SHP77 treated with DMSO at 0.1 percent for 48 hours (cell line): ENCODE data around the gene DOCK3.
"Not testable (repeated sequence)": the region's sequence is repeated elsewhere in the genome, so short reads cannot be mapped to it uniquely, and the experiment has no call there.

Source experiments
- DNase-seq: peaks from one replicate; lab custom pipeline; 2025; lab: John Stamatoyannopoulos, UW

DOCK3 gene

GRCh38 chr3:51307945-51308607 is 633.3 kb downstream of the DOCK3 start:
- DNase-seq: not testable (repeated sequence)

- no peak for DNase-seq
Observed at GRCh38 chr3:51311055-51311454, 636.3 kb downstream of the DOCK3 start.

GRCh38 chr3:51328206-51328605 is 653.5 kb downstream of the DOCK3 start:
- no peak for DNase-seq

GRCh38 chr3:51330046-51330445 is 655.3 kb downstream of the DOCK3 start:
- no peak for DNase-seq

- no peak for DNase-seq
Observed at GRCh38 chr3:51332156-51332555, 657.4 kb downstream of the DOCK3 start.

GRCh38 chr3:51333021-51333420 is 658.3 kb downstream of the DOCK3 start:
- DNase-seq: no peak

GRCh38 chr3:51336261-51336660 is 661.5 kb downstream of the DOCK3 start:
- DNase-seq: no peak

GRCh38 chr3:51337666-51338065 is 662.9 kb downstream of the DOCK3 start:
- no peak for DNase-seq

- no peak for DNase-seq
Observed at GRCh38 chr3:51338632-51339031, 663.9 kb downstream of the DOCK3 start.

GRCh38 chr3:51340013-51340829 is 665.5 kb downstream of the DOCK3 start:
- no peak for DNase-seq

GRCh38 chr3:51340989-51341636 is 666.4 kb downstream of the DOCK3 start:
- DNase-seq: no peak

GRCh38 chr3:51343918-51344687 is 669.4 kb downstream of the DOCK3 start:
- DNase-seq: no peak

- DNase-seq: no peak
Observed at GRCh38 chr3:51350751-51351150, 676.0 kb downstream of the DOCK3 start.

- no peak for DNase-seq
Observed at GRCh38 chr3:51353131-51353530, 678.4 kb downstream of the DOCK3 start.

GRCh38 chr3:51353691-51354090 is 679.0 kb downstream of the DOCK3 start:
- no peak for DNase-seq

GRCh38 chr3:51354172-51354571 is 679.4 kb downstream of the DOCK3 start:
- no peak for DNase-seq

GRCh38 chr3:51354731-51355615 is 680.2 kb downstream of the DOCK3 start:
- DNase-seq: no peak

GRCh38 chr3:51355891-51356578 is 681.3 kb downstream of the DOCK3 start:
- DNase-seq: no peak

GRCh38 chr3:51357856-51358255 is 683.1 kb downstream of the DOCK3 start:
- no peak for DNase-seq

- no peak for DNase-seq
Observed at GRCh38 chr3:51358981-51359380, 684.3 kb downstream of the DOCK3 start.

GRCh38 chr3:51360806-51361205 is 686.1 kb downstream of the DOCK3 start:
- DNase-seq: no peak
